BE2C (cell line): ENCODE data around the gene C2CD3.
"Not testable (repeated sequence)": the region's sequence is repeated elsewhere in the genome, so short reads cannot be mapped to it uniquely, and the experiment has no call there.

Source experiments
- DNase-seq: peaks from one replicate; pipeline ENCODE4 v3.0.0-alpha.2; 2020
- H3K27me3 ChIP-seq: fragments of 250-450 bp; sonication (Bioruptor Pico); 2 replicates; pipeline ENCODE4 v1.5.1; 2020; ENCODE audit warnings: mild to moderate bottlenecking
- H3K36me3 ChIP-seq: fragments of 250-450 bp; sonication (Bioruptor Pico); 2 replicates; pipeline ENCODE4 v1.5.1; 2020; ENCODE audit warnings: mild to moderate bottlenecking
- H3K4me1 ChIP-seq: fragments of 250-450 bp; sonication (Bioruptor Pico); 2 replicates; pipeline ENCODE4 v1.5.1; 2020
- H3K4me3 ChIP-seq: 2 replicates; pipeline ENCODE4 v1.5.1; 2011; ENCODE audit warnings: low read depth, low read length
- H3K9me3 ChIP-seq: fragments of 250-450 bp; sonication (Bioruptor Pico); 2 replicates; pipeline ENCODE4 v1.5.1; 2020
- TF ChIP-seq, protein P1 (sequence below): IDR thresholded peaks from 2 replicates; pipeline ENCODE4 v1.5.1; 2012; ENCODE audit warnings: mild to moderate bottlenecking, low read depth, low read length

Gene C2CD3

DNA sequence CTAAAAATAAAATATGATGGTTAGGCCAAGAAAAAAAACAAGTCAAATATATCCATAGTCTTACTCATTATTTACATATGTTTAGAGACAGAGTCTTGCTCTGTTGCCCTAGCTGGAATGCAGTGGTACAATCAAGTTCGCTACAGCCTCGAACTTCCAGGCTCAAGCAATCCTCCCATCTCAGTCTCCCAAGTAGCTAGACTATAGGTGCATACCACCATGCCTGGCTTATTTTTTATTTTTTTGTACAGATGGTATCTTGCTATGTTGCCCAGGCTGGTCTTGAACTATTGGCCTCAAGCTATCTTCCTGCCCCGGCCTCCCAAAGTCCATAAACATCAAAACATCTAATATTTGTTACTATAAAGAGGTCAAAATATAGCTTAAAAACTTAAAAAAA, 36.1 kb downstream of the C2CD3 start:
- H3K4me1 ChIP-seq: no peaks in the 10 kb centered on the region; the same call in none of the 2 replicates
- TF ChIP-seq, protein P1, sequence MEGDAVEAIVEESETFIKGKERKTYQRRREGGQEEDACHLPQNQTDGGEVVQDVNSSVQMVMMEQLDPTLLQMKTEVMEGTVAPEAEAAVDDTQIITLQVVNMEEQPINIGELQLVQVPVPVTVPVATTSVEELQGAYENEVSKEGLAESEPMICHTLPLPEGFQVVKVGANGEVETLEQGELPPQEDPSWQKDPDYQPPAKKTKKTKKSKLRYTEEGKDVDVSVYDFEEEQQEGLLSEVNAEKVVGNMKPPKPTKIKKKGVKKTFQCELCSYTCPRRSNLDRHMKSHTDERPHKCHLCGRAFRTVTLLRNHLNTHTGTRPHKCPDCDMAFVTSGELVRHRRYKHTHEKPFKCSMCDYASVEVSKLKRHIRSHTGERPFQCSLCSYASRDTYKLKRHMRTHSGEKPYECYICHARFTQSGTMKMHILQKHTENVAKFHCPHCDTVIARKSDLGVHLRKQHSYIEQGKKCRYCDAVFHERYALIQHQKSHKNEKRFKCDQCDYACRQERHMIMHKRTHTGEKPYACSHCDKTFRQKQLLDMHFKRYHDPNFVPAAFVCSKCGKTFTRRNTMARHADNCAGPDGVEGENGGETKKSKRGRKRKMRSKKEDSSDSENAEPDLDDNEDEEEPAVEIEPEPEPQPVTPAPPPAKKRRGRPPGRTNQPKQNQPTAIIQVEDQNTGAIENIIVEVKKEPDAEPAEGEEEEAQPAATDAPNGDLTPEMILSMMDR: no peak
- H3K27me3 ChIP-seq: no peaks in the 10 kb centered on the region
- no peak overlapping the region for H3K4me3 ChIP-seq
- no peak for DNase-seq
- H3K9me3 ChIP-seq: no peaks in the 10 kb centered on the region
- peaks cover 22% of the 10 kb centered on the region for H3K36me3 ChIP-seq

DNA sequence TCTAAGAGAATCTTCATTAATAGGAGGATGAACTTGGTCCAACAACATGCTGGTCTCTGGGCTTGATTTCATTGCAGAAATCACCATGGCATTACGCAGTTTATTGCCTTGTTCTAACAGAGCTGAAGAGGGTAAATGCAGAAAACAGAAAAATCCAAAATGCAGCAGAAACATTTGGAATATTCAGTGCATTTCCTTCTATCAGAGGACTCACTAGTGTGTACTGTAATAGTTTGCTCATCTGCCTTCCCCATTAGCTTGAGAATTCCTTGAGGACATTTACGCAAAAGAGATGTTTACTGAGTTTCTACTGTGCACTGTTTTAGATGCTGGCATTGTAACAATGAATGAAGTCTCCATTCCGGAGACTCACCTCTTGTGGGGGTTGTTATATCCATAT, 37.4 kb downstream of the C2CD3 start:
- H3K4me1 ChIP-seq: no peaks in the 10 kb centered on the region; the same call in none of the 2 replicates
- no peaks in the 10 kb centered on the region for H3K27me3 ChIP-seq
- DNase-seq: no peak
- H3K4me3 ChIP-seq: no peak overlapping the region
- H3K9me3 ChIP-seq: no peaks in the 10 kb centered on the region
- peaks cover 16% of the 10 kb centered on the region for H3K36me3 ChIP-seq
- TF ChIP-seq, protein P1: no peak

DNA sequence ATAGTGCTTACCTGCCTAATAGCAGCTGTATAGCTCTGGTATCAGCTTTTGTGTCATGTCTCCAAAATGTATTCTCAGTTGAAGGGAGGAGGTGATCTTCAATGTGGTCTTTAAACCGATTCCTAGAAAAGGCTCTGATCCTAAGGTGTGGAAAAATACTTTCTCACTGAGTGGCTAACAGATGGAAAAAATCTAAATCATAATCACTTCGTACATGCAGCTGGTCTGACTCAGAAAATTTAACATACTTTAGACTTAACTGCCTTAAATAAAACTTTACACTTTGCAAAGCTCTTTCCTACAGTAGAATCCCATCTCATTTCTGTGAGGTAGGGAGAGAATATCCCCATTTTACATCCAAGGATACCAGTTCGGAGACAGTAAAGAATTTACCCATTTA, 38.0 kb downstream of the C2CD3 start:
- no peaks in the 10 kb centered on the region for H3K9me3 ChIP-seq
- DNase-seq: no peak
- H3K27me3 ChIP-seq: no peaks in the 10 kb centered on the region
- peaks cover 16% of the 10 kb centered on the region for H3K36me3 ChIP-seq
- H3K4me1 ChIP-seq: no peaks in the 10 kb centered on the region
- TF ChIP-seq, protein P1: no peak
- no peak overlapping the region for H3K4me3 ChIP-seq

DNA sequence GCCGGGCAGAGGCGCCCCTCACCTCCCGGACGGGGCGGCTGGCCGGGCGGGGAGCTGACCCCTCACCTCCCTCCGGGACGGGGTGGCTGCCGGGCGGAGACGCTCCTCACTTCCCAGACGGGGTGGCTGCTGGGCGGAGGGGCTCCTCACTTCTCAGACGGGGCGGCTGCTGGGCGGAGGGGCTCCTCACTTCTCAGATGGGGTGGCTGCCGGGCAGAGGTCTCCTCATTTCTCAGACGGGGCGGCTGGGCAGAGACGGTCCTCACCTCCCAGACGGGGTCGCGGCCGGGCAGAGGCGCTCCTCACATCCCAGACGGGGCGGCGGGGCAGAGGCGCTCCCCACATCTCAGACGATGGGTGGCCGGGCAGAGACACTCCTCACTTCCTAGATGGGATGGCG, 41.7 kb downstream of the C2CD3 start:
- DNase-seq, H3K27me3 ChIP-seq, H3K4me3 ChIP-seq, H3K4me1 ChIP-seq, H3K9me3 ChIP-seq: not testable (repeated sequence)
- peaks cover 10% of the 10 kb centered on the region for H3K36me3 ChIP-seq

DNA sequence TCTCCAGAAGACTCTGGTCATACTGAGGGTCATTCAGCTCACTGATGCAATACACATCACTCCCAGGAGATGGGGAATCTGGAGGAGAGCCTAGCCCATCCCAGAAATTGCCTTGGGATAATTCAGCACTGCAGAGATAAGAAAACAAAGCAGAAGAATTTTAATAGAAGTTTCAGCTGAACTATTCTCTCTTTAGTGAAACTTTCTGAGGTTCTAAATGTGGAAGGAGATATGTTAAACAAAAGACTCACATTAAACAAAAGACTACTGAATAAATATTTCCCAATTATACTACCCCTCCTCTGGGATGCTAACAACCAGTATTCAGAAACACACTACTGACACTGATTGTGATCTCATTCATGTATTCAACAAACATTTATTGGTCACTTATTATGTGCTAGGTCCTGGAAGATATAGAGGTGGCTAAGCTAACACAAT, 47.8 kb downstream of the C2CD3 start:
- Histone ChIP-seq H3K27me3 (no peaks in the 10 kb centered on the region), H3K36me3 (peaks cover 13% of the 10 kb centered on the region), H3K9me3 (no peaks in the 10 kb centered on the region), H3K4me1 (no peaks in the 10 kb centered on the region), H3K4me3 (no peak overlapping the region)
- no peak for DNase-seq
- TF ChIP-seq, protein P1: peak; percentile 33; the same call in 1 of the 2 replicates

DNA sequence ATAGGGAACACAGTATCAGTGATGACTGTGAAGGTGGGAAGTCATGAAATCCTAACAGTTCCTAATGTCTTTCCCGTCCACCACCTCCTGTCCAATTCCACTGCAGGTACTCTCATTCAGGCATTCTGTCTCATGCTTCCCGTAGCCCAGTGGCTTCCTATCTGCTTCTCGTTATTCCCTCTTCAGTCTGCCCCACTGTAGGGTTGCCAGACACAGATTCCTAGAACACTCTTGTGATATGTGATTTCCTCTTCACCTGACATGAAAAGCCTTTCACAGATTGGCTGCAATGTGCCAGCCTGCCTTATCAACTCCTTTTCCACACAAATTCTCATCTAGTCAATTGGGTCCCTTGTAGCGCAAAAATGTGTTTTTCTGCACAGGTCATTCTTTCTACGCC, 49.0 kb downstream of the C2CD3 start:
- TF ChIP-seq, protein P1: no peak
- peaks cover 19% of the 10 kb centered on the region for H3K36me3 ChIP-seq
- H3K4me3 ChIP-seq: no peak overlapping the region
- no peaks in the 10 kb centered on the region for H3K4me1 ChIP-seq
- H3K9me3 ChIP-seq: no peaks in the 10 kb centered on the region
- no peaks in the 10 kb centered on the region for H3K27me3 ChIP-seq
- no peak for DNase-seq

DNA sequence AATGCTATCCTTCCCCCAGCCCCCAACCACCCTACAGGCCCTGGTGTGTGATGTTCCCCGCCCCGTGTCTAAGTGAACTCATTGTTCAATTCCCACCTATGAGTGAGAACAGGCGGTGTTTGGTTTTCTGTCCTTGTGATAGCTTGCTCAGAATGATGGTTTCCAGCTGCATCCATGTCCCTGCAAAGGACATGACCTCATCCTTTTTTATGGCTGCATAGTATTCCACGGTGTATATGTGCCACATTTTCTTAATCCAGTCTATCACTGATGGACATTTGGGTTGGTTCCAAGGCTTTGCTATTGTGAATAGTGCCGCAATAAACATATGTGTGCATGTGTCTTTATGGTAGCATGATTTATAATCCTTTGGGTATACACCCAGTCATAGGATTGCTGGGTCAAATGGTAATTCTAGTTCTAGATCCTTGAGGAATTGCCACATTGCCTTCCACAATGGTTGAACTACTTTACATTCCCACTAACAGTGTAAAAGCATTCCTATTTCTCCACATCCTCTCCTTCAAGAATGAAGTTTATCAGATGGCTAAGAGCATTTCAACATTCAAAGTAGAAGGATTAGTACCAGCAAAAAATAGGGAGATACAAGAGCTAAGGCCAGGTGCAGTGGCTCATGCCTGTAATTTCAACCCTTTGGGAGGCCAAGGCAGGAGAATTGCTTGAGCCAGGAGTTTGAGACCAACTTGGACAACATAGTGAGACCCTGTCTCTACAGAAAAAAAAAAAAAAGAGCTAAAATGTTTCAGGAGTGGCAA, 50.4 kb downstream of the C2CD3 start:
- not testable (repeated sequence) for DNase-seq

More for the DNA sequence above, 50.4 kb downstream of the C2CD3 start:
- H3K4me1 ChIP-seq, H3K27me3 ChIP-seq, H3K4me3 ChIP-seq, H3K9me3 ChIP-seq: not testable (repeated sequence)
- peaks cover 28% of the 10 kb centered on the region for H3K36me3 ChIP-seq
